ENCODE measurements around the gene CHRM3. TPM values are rescaled to one million over a fixed set of nuclear protein-coding genes. Genes with fewer than 3 reads are reported as not detected.

The CHRM3 gene
- total RNA-seq, 4 donors from 2014 or later: 1.2 to 31.1 (median 2.5) TPM

GRCh38 chr1:239418681-239419080 lies 32.3 kb downstream of the CHRM3 start:
- intact Hi-C loops (cut with DNase I): no loop called here
- Histone ChIP-seq H3K36me3 (no peaks in the 10 kb centered on the region), H3K4me3 (no peak overlapping the region), H3K27ac (no peak overlapping the region), H3K4me1 (no peaks in the 10 kb centered on the region), H3K9me3 (no peaks in the 10 kb centered on the region), H3K27me3 (no peaks in the 10 kb centered on the region)
- TF ChIP-seq CTCF (IDR thresholded peaks at IDR 0.05): no peak
- no peak for TF ChIP-seq POLR2A (IDR thresholded peaks at IDR 0.05)
- 67 to 93% methylated on average over 1 of the region's 1 CpG for WGBS, 2 donors
- DNase-seq: no peak

GRCh38 chr1:239421811-239422210 lies 35.4 kb downstream of the CHRM3 start:
- no peak for DNase-seq
- no peaks in the 10 kb centered on the region for H3K27me3 ChIP-seq
- H3K4me1 ChIP-seq: no peaks in the 10 kb centered on the region
- 22 to 46% methylated on average over 2 of the region's 2 CpGs for WGBS, 2 donors
- H3K27ac ChIP-seq: no peak overlapping the region
- TF ChIP-seq CTCF (IDR thresholded peaks at IDR 0.05): no peak
- H3K9me3 ChIP-seq: no peaks in the 10 kb centered on the region
- no peak overlapping the region for H3K4me3 ChIP-seq
- intact Hi-C loops (cut with DNase I): no loop called here
- H3K36me3 ChIP-seq: no peaks in the 10 kb centered on the region

- intact Hi-C loops (cut with DNase I): no loop called here
- no peak for TF ChIP-seq POLR2A (IDR thresholded peaks at IDR 0.05)
- no peak for TF ChIP-seq CTCF (IDR thresholded peaks at IDR 0.05)
- Histone ChIP-seq H3K4me1 (no peaks in the 10 kb centered on the region), H3K9me3 (no peaks in the 10 kb centered on the region), H3K27ac (no peak overlapping the region), H3K36me3 (no peaks in the 10 kb centered on the region), H3K4me3 (no peak overlapping the region), H3K27me3 (no peaks in the 10 kb centered on the region)
- WGBS, 2 donors: 74 to 75% methylated on average over 3 of the region's 3 CpGs
- no peak for DNase-seq
These were observed 36.5 kb downstream of the CHRM3 start for GRCh38 chr1:239422818-239423217.

- TF ChIP-seq CTCF (IDR thresholded peaks at IDR 0.05): no peak
- TF ChIP-seq POLR2A (IDR thresholded peaks at IDR 0.05): no peak
These were observed 40.6 kb downstream of the CHRM3 start for GRCh38 chr1:239426821-239427475.

GRCh38 chr1:239427712-239428111 lies 41.3 kb downstream of the CHRM3 start:
- H3K27ac ChIP-seq: no peak overlapping the region
- no peaks in the 10 kb centered on the region for H3K4me1 ChIP-seq
- no peak for TF ChIP-seq POLR2A (IDR thresholded peaks at IDR 0.05)
- no peak for TF ChIP-seq CTCF (IDR thresholded peaks at IDR 0.05)
- 73 to 85% methylated on average over 3 of the region's 3 CpGs for WGBS, 2 donors
- H3K9me3 ChIP-seq: no peaks in the 10 kb centered on the region
- no peak for DNase-seq
- H3K36me3 ChIP-seq: no peaks in the 10 kb centered on the region
- H3K27me3 ChIP-seq: no peaks in the 10 kb centered on the region
- intact Hi-C loops (cut with DNase I): no loop called here
- H3K4me3 ChIP-seq: no peak overlapping the region

More at GRCh38 chr1:239426821-239427475, 40.6 kb downstream of the CHRM3 start:
- no peak for DNase-seq
- H3K27me3 ChIP-seq: no peaks in the 10 kb centered on the region
- no peaks in the 10 kb centered on the region for H3K36me3 ChIP-seq
- WGBS, 2 donors: 53 to 74% methylated on average over 4 of the region's 4 CpGs
- H3K4me1 ChIP-seq: no peaks in the 10 kb centered on the region
- intact Hi-C loops (cut with DNase I): no loop called here
- H3K9me3 ChIP-seq: no peaks in the 10 kb centered on the region
- H3K27ac ChIP-seq: no peak overlapping the region
- H3K4me3 ChIP-seq: no peak overlapping the region

Measured in esophagus squamous epithelium (tissue), 5 donors.